Naive thymus-derived CD8-positive, alpha-beta T cell (primary cell): ENCODE data around the gene ABHD16A. TPM values are rescaled to one million over a fixed set of nuclear protein-coding genes. Genes with fewer than 3 reads are reported as not detected.

Experiments
- ATAC-seq, 2 donors: fragments of 150-1000 bp; cut with Tn5 transposase in 1 of 2; sonication (Bioruptor Pico), chemical (Tn5 transposase) in 1 of 2; 1 replicate in 1 of 2; 2 replicates in 1 of 2; pipeline ENCODE4 v1.10.0; 2021; ENCODE audit warnings: mild to moderate bottlenecking in 2 of 2, moderate library complexity in 2 of 2
- POLR2A ChIA-PET: fragments of 350-600 bp; sonication (Branson Sonifier 250); formaldehyde crosslinking; loops from one replicate; lab custom pipeline; 2021; ENCODE audit warnings: antibody characterized with exemption; lab: Charles Lee
- DNase-seq, 10 donors: peaks; one replicate each; pipeline versions ENCODE4 v3.0.0 to v3.0.0-alpha.2; 2020 to 2022
- H3K27ac Mint-ChIP-seq, 10 donors: one replicate each; pipeline ENCODE4 v1.8.0; 2020 to 2022; ENCODE audit warnings: mild to moderate bottlenecking in 10 of 10, mixed read lengths in 10 of 10, moderate library complexity in 4 of 10, inconsistent platforms in 1 of 10
- H3K27me3 Mint-ChIP-seq, 5 donors: one replicate each; pipeline ENCODE4 v1.8.0; 2021 to 2022; ENCODE audit warnings: mixed read lengths in 5 of 5
- H3K36me3 Mint-ChIP-seq, 3 donors: one replicate each; pipeline ENCODE4 v1.8.0; 2020 to 2022; ENCODE audit warnings: mixed read lengths in 3 of 3, mild to moderate bottlenecking in 2 of 3, inconsistent platforms in 1 of 3
- H3K4me1 Mint-ChIP-seq, 4 donors: one replicate each; pipeline ENCODE4 v1.8.0; 2021 to 2022; ENCODE audit warnings: mixed read lengths in 4 of 4
- H3K4me3 Mint-ChIP-seq, 10 donors: one replicate each; pipeline ENCODE4 v1.8.0; 2020 to 2022; ENCODE audit warnings: mild to moderate bottlenecking in 10 of 10, mixed read lengths in 10 of 10, moderate library complexity in 6 of 10, inconsistent platforms in 1 of 10
- H3K9me3 Mint-ChIP-seq, 9 donors: one replicate each; pipeline ENCODE4 v1.8.0; 2020 to 2022; ENCODE audit warnings: mixed read lengths in 9 of 9, mild to moderate bottlenecking in 3 of 9, inconsistent platforms in 1 of 9, moderate library complexity in 1 of 9
- polyA plus RNA-seq, 3 donors: library from polyadenylated mRNA; unstranded; fragments of 300-500 nt; fragmentation: Illumina TruSeq; gene quantifications; one replicate each; pipeline ENCODE4 v1.2.3, GENCODE V29; 2021
- total RNA-seq, 8 experiments: library from RNA in 2 of 8; stranded (reverse) in 2 of 8; gene quantifications; one replicate each; pipeline ENCODE4 v1.2.3 and lab custom pipeline; 2021 to 2026

ABHD16A gene
- total and polyA plus RNA-seq, 5 experiments from 2014 or later, result 26.9 to 59.9 (median 35.5) TPM

GRCh38 chr6:31663126-31663960 lies 39.8 kb downstream of the ABHD16A start:
- no peaks in the 10 kb centered on the region for H3K9me3 Mint-ChIP-seq
- H3K4me3 Mint-ChIP-seq, result peak overlapping the region; percentile 93 to 100 (median 97)
- POLR2A ChIA-PET, result interaction anchor here (0.6 to 7.9 kb wide), 8 partner anchors 10 to 201 kb away, joined by 3 to 223 read pairs (median 4); partner anchors contain the start of genes ABHD16A, APOM, BAG6 and DDX39B
- H3K27me3 Mint-ChIP-seq, result no peaks in the 10 kb centered on the region
- DNase-seq (no peak), ATAC-seq (no peak)
- H3K4me1 Mint-ChIP-seq, result peaks cover 35 to 90% (median 81%) of the 10 kb centered on the region in 4 donors
- peaks cover 0 to 45% (median 10%) of the 10 kb centered on the region in 3 donors for H3K36me3 Mint-ChIP-seq
- peak overlapping the region; percentile 73 to 99 (median 98) for H3K27ac Mint-ChIP-seq

GRCh38 chr6:31662124-31662723 lies 40.9 kb downstream of the ABHD16A start:
- POLR2A ChIA-PET, result interaction anchor here (0.6 to 7.9 kb wide), 7 partner anchors 9 to 203 kb away, joined by 3 to 223 read pairs (median 3); partner anchors contain the start of genes ABHD16A, APOM and BAG6
- ATAC-seq (no peak), DNase-seq (no peak)
- Mint-ChIP-seq H3K27me3 (no peaks in the 10 kb centered on the region), H3K36me3 (peaks cover 0 to 42% (median 3%) of the 10 kb centered on the region in 3 donors), H3K4me1 (peaks cover 40 to 91% (median 82%) of the 10 kb centered on the region in 4 donors), H3K4me3 (peak overlapping the region; percentile 36 to 95 (median 69)), H3K9me3 (no peaks in the 10 kb centered on the region), H3K27ac (peak overlapping the region in 9 of 10 donors; percentile 52 to 92 (median 70))

GRCh38 chr6:31661262-31662123 lies 41.6 kb downstream of the ABHD16A start:
- ATAC-seq (no peak), DNase-seq (no peak)
- Mint-ChIP-seq H3K4me3 (peak overlapping the region; percentile 80 to 95 (median 93)), H3K4me1 (peaks cover 40 to 89% (median 83%) of the 10 kb centered on the region in 4 donors), H3K27ac (peak overlapping the region; percentile 72 to 93 (median 90)), H3K36me3 (peaks cover 0 to 40% (median 4%) of the 10 kb centered on the region in 3 donors), H3K27me3 (no peaks in the 10 kb centered on the region), H3K9me3 (no peaks in the 10 kb centered on the region)
- POLR2A ChIA-PET, result interaction anchor here (0.7 to 7.9 kb wide), 19 partner anchors 9 to 754 kb away, joined by 3 to 223 read pairs (median 3); partner anchors contain the start of genes ABHD16A, APOM, BAG6 and DDX39B

GRCh38 chr6:31660381-31661261 lies 42.5 kb downstream of the ABHD16A start, which contains the start of gene C6orf47:
TSS of gene C6orf47 (minus strand) at chr6:31660778. CDS start at chr6:31659947, 831 bp downstream.
- H3K9me3 Mint-ChIP-seq, result no peaks in the 10 kb centered on the region
- peaks cover 39 to 89% (median 83%) of the 10 kb centered on the region in 4 donors for H3K4me1 Mint-ChIP-seq
- peak; percentile 59 to 81 (median 69) for DNase-seq
- H3K27me3 Mint-ChIP-seq, result no peaks in the 10 kb centered on the region
- H3K27ac Mint-ChIP-seq, result peak within 1 kb of the TSS; percentile 84 to 93 (median 90)
- peak within 1 kb of the TSS; percentile 85 to 95 (median 93) for H3K4me3 Mint-ChIP-seq
- peak; percentile 57 to 74 for ATAC-seq
- H3K36me3 Mint-ChIP-seq, result peaks cover 0 to 42% (median 5%) of the 10 kb centered on the region in 3 donors
- POLR2A ChIA-PET, result interaction anchor here (0.5 to 7.9 kb wide), 18 partner anchors 8 to 753 kb away, joined by 3 to 223 read pairs (median 4); partner anchors contain the start of genes ABHD16A, APOM, BAG6 and DDX39B

- Mint-ChIP-seq H3K9me3 (no peaks in the 10 kb centered on the region), H3K27ac (peak overlapping the region; percentile 84 to 93 (median 90)), H3K4me1 (peaks cover 42 to 90% (median 87%) of the 10 kb centered on the region in 4 donors), H3K4me3 (peak overlapping the region; percentile 85 to 95 (median 93)), H3K36me3 (peaks cover 0 to 45% (median 5%) of the 10 kb centered on the region in 3 donors), H3K27me3 (no peaks in the 10 kb centered on the region)
- ATAC-seq (peak; percentile 40 to 59), DNase-seq (peak in 7 of 10 donors; percentile 8 to 47 (median 26))
- POLR2A ChIA-PET, result interaction anchor here (0.5 to 7.9 kb wide), 12 partner anchors 7 to 299 kb away, joined by 3 to 223 read pairs (median 4); partner anchors contain the start of genes ABHD16A, APOM, BAG6 and NELFE
Observed at GRCh38 chr6:31659649-31660380, 43.3 kb downstream of the ABHD16A start.

GRCh38 chr6:31658983-31659648 lies 44.0 kb downstream of the ABHD16A start:
- Mint-ChIP-seq H3K36me3 (peaks cover 0 to 41% (median 5%) of the 10 kb centered on the region in 3 donors), H3K4me3 (peak overlapping the region; percentile 85 to 95 (median 93)), H3K4me1 (peaks cover 36 to 85% (median 80%) of the 10 kb centered on the region in 4 donors), H3K9me3 (no peaks in the 10 kb centered on the region), H3K27ac (peak overlapping the region in 9 of 10 donors; percentile 65 to 92 (median 89)), H3K27me3 (no peaks in the 10 kb centered on the region)
- no peak for ATAC-seq
- POLR2A ChIA-PET, result interaction anchor here (0.6 to 0.7 kb wide), 6 partner anchors 54 to 228 kb away, joined by 3 to 5 read pairs (median 4); no protein-coding TSS in a partner anchor
- DNase-seq, result no peak

GRCh38 chr6:31658158-31658688 lies 44.9 kb downstream of the ABHD16A start:
- Mint-ChIP-seq H3K36me3 (peaks cover 0 to 32% (median 5%) of the 10 kb centered on the region in 3 donors), H3K27ac (peak overlapping the region in 9 of 10 donors; percentile 56 to 89 (median 75)), H3K9me3 (no peaks in the 10 kb centered on the region), H3K27me3 (no peaks in the 10 kb centered on the region), H3K4me1 (peaks cover 34 to 80% (median 74%) of the 10 kb centered on the region in 4 donors), H3K4me3 (peak overlapping the region; percentile 27 to 95 (median 93))
- DNase-seq (no peak), ATAC-seq (no peak)
- POLR2A ChIA-PET, result interaction anchor here (0.7 to 1.6 kb wide), 5 partner anchors 13 to 168 kb away, joined by 3 to 5 read pairs (median 4); no protein-coding TSS in a partner anchor

- Mint-ChIP-seq H3K9me3 (no peaks in the 10 kb centered on the region), H3K4me1 (peaks cover 34 to 80% (median 70%) of the 10 kb centered on the region in 4 donors), H3K4me3 (peak overlapping the region; percentile 16 to 95 (median 91)), H3K27ac (peak overlapping the region; percentile 44 to 89 (median 76)), H3K36me3 (peaks cover 0 to 30% (median 5%) of the 10 kb centered on the region in 3 donors), H3K27me3 (no peaks in the 10 kb centered on the region)
- no peak for ATAC-seq
- DNase-seq, result peak in 2 of 10 donors; percentile 18 to 21
- POLR2A ChIA-PET, result interaction anchor here (1.0 to 1.6 kb wide), 2 partner anchors 14 kb away, joined by 3 to 5 read pairs; no protein-coding TSS in a partner anchor
Observed at GRCh38 chr6:31657406-31658157, 45.5 kb downstream of the ABHD16A start.
